GM13976 (cell line): Measurements from ENCODE around the gene GRAMD4.
A peak's percentile ranks its signal among the peaks of the same experiment; 100 is the strongest.

Experiments used
- DNase-seq: peaks from one replicate; pipeline ENCODE4 v3.0.0; 2012; ENCODE audit warnings: low spot score
- in situ Hi-C: fragments of 300-500 bp; cut with MboI; formaldehyde crosslinking; loops from one replicate; pipeline ENCODE4 v1.12.0; 2022; ENCODE audit warnings: low sequenced_read_pairs, mixed read lengths, inconsistent platforms; ENCODE audit not compliant: unreplicated experiment
- TF ChIP-seq, protein P1 (sequence below): IDR thresholded peaks from 2 replicates; pipeline ENCODE4 v1.5.1; 2012; ENCODE audit warnings: borderline replicate concordance, mild to moderate bottlenecking; ENCODE audit not compliant: insufficient read depth; ENCODE audit errors: extremely low read depth, missing control alignments, control extremely low read depth

GRAMD4 gene

DNA sequence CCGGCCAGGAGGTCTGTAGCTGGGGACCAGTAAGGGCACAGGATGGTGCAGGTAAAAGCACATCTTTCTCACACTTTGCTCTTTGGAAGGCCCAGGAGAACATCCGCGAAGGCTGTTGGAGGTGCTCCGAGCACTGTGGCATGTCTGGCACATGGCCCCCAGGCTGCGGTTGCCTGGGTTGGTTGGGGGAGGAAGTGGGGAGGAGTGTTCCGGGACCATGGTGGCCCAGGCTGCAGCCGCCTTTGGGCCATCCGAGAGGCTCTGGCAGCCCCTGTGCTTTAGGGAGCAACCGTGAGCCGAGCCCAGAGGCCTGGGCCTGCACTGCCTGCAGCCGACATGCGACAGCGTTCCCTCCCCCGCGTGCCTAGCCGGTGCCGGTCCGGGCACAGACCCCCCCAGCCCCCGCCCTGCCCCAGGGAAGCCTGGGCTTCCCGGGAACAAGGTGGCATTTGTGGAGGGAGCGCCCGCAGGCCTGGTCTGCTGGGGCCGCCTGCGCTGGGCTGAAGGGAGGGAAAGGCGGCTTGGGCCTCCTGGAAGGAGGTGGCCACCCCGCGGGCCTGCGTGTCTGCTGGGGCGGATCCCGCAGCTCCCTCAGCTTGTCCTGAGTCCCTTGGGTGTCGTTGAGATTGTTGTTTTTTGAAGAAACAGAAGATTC is 57.9 kb downstream of the GRAMD4 start:
- TF ChIP-seq, protein P1, sequence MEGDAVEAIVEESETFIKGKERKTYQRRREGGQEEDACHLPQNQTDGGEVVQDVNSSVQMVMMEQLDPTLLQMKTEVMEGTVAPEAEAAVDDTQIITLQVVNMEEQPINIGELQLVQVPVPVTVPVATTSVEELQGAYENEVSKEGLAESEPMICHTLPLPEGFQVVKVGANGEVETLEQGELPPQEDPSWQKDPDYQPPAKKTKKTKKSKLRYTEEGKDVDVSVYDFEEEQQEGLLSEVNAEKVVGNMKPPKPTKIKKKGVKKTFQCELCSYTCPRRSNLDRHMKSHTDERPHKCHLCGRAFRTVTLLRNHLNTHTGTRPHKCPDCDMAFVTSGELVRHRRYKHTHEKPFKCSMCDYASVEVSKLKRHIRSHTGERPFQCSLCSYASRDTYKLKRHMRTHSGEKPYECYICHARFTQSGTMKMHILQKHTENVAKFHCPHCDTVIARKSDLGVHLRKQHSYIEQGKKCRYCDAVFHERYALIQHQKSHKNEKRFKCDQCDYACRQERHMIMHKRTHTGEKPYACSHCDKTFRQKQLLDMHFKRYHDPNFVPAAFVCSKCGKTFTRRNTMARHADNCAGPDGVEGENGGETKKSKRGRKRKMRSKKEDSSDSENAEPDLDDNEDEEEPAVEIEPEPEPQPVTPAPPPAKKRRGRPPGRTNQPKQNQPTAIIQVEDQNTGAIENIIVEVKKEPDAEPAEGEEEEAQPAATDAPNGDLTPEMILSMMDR, result no peak
- in situ Hi-C loops, result no loop called here

DNA sequence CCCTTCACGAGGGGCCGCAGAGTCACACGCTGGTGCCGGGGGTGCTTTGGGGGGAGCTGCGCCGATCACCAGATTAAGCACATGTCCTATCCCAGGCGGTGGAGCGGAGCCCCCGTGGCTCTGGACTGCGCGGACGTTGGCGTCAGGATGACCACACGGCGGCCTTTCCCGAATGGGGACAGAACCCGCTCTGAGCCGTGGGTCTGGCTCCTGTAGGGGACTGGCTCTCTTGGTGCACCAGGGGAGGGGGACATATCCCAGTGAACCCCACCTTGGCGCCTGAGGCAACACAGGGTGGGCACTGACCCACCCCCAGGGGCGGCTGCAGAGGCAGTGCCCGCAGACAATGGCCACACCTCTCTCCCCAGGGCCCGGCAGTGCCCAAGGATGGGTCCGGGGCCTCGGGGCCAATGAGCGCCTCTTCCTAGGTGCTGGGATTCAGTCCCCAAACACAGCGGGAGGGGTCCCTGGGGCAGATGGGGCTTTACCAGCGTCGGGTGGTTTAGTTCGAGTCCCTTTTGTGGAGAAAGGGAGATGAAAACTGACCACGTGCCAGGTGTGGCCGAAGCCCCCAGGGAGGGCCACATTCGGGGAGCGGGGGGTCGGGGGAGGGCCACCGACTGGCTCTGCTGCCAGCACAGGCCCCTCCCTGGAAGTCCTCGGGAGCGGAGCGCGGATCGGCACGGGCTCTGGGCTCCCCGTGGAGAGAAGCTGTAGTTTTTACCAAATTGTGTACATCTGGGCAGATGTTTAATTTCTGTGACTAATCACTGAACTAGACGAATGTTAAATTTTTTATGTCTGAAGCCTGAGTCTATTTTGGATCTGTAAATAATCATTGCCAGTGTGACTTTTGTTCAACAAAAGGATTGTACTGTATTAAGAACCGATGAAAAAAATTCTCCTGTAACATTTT is 58.9 kb downstream of the GRAMD4 start:
- no peak for DNase-seq
- TF ChIP-seq, protein P1, result no peak

More for the DNA sequence above, 57.9 kb downstream of the GRAMD4 start:
- no peak for DNase-seq

DNA sequence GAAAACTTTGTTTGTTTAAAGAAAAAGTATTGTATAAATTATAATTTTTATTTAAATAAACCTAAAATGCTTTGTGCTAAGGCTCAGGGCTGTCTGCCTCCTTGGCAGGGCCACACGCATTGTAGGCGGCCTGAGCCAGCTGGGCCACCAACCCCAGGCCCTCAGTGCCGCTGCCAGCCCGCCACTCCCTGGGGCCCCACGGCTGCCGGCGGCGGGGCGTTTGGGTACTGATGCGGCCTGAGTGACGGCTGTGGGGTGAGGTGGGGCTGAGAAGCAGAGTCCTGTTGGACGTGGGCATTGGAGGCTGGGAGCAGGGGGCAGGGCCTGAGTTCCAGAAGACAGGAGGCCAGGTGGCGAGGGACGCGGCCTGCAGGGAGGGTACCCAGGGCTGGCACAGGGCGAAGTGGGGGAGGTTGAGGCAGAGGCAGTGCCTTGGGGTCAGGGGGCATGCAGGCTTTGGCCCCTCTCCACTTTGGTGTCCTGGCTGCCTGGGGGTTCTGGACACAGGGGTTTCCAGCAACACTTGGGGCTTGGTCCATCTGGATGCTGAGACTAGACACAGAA is 59.6 kb downstream of the GRAMD4 start:
- in situ Hi-C loops, result loop anchor here (10.0 kb wide), 1 partner anchor 115 kb away; no protein-coding TSS in a partner anchor
- TF ChIP-seq, protein P1, result no peak
- DNase-seq, result no peak

More for the DNA sequence above, 58.9 kb downstream of the GRAMD4 start:
- in situ Hi-C loops, result no loop called here

DNA sequence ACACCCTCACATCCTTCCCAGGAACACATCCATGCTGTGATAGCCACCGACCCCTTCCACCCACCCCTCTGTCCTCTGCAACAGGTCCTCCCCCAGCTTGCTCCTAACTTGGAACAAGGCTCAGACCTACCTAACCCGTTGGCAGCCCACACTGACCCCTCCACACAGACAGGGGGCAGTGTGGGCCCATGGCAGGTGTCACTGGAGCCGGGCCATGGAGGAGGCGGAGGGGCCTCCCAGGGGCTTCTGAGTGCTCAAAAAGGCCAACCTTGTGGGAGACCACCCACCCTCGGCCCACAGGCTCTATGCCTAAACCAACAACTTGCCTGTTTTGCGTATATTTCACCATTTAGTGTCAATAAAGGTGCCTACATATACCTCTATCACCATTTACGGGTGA is 60.8 kb downstream of the GRAMD4 start:
- in situ Hi-C loops, result loop anchor here (10.0 kb wide), 1 partner anchor 116 kb away; no protein-coding TSS in a partner anchor
- DNase-seq, result peak; percentile 66
- TF ChIP-seq, protein P1, result peak; percentile 51

DNA sequence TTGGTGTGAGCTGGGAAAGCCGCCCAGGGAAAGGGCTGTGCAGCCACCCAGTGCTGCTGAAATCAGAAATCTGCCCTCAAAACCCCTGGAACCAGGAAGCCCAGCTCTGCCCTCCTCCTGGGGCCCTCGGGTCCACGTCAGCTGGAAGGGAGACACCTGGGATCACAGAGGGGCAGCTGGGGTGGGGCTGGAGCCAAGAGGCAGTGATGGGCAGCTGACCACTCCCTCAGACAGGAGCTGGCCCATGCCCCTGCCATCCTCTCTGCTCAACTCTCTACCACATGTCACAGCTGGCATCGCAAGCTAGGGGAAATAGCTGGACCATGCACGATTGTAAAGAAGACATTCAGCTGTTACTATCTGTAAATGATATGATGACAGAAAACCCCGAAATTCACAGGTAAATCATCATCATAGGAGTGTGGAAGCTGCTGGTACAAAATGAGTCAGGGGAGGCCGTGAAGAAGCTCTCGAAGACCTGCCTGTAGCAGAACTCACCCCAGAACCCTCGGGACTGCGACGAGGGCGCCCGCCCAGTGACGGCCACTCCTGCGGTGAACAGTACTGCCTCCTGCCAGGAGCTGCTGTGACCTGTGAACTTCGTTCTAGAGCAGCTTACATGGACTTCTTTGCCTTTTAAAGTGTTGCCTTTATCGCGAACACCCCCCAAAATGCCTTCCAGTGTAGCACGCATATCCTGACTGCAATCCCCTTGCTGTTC is 62.0 kb downstream of the GRAMD4 start:
- TF ChIP-seq, protein P1, result no peak
- in situ Hi-C loops, result loop anchor here (10.0 kb wide), 1 partner anchor 117 kb away; no protein-coding TSS in a partner anchor
- DNase-seq, result no peak

DNA sequence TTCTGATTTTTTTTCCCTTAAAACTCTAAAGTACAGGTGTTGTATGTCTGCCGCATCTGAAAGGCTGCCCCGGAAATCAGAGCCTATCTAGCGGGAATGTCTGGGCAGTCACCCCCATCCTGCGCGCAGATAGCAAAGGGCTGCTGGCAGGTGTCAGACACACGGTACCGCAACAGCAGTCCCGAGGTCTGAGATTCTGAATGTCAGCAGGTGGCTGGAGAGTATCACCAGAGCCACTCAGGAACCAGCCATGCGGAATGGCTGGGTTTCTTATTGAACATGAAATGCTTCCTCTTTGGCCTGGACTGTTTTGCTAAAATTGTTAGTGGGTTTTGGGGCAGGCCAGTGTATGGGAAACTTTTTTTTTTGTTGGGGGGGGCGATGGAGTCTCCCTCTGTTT is 64.5 kb downstream of the GRAMD4 start:
- DNase-seq, result peak; percentile 82
- in situ Hi-C loops, result loop anchor here (10.0 kb wide), 1 partner anchor 120 kb away; no protein-coding TSS in a partner anchor
- TF ChIP-seq, protein P1, result no peak
